PC-9 (cell line): ENCODE measurements around the gene KATNB1.

Source experiments
- EZH2 ChIP-seq: fragments of 200-600 bp; sonication (generic); IDR thresholded peaks from 2 replicates; pipeline ENCODE4 v1.8.0; 2017; ENCODE audit warnings: antibody characterized with exemption, low read depth
- TF ChIP-seq, protein P1 (sequence below): fragments of 200-600 bp; sonication (generic); conservative IDR thresholded peaks from 2 replicates; pipeline ENCODE4 v1.6.1; 2017; ENCODE audit warnings: mixed run types, antibody characterized with exemption, mild to moderate bottlenecking, moderate library complexity

DNA sequence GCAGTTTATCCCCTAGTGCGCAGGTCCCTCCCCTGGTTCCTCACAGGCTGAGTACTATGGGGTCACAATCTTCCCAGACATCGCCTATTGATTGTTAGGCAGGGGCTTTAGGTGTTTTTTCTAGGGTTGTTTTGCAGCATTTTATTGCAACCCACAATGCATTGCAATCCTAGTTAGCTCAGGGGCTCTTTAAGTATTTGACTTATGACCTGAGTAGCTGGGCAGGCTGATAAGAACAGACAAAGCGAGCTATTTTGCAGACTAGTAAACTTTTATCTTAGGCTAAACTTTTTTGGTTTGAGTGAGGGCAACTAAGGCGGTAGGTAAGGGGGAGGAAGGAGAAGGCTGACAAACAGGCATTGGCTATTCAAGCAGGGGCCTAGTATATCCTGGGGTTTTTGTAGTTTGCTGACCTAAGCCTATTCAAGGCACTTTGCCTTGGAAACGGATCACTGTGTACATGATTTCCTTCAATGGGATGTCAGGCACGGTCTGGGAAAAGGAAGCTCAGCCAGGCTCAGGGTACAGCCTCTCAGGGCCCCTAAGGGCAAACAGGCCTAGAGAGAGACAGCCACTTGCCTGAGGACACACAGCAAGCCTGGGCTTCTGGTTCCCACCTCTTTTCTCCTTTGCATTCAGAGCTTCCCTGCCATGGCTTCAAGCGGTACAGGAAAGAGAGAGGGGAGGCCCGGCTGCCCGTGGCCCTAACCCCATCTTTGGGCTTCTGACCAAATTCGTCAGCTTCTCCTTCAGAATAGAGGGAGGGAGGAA is 34.6 kb upstream of the KATNB1 start:
- TF ChIP-seq, protein P1, sequence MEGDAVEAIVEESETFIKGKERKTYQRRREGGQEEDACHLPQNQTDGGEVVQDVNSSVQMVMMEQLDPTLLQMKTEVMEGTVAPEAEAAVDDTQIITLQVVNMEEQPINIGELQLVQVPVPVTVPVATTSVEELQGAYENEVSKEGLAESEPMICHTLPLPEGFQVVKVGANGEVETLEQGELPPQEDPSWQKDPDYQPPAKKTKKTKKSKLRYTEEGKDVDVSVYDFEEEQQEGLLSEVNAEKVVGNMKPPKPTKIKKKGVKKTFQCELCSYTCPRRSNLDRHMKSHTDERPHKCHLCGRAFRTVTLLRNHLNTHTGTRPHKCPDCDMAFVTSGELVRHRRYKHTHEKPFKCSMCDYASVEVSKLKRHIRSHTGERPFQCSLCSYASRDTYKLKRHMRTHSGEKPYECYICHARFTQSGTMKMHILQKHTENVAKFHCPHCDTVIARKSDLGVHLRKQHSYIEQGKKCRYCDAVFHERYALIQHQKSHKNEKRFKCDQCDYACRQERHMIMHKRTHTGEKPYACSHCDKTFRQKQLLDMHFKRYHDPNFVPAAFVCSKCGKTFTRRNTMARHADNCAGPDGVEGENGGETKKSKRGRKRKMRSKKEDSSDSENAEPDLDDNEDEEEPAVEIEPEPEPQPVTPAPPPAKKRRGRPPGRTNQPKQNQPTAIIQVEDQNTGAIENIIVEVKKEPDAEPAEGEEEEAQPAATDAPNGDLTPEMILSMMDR = no peak
- no peak for TF ChIP-seq EZH2
